GM12873 (cell line): ENCODE measurements around the gene ANKRD35.

Source experiments
- CTCF ChIP-seq: IDR thresholded peaks from 2 replicates; pipeline ENCODE4 v1.5.1; 2012; ENCODE audit warnings: low read depth, mild to moderate bottlenecking, moderate library complexity, low read length, control low read depth; ENCODE audit not compliant: insufficient read depth; ENCODE audit errors: missing control alignments

ANKRD35 gene

GRCh38 chr1:145826030-145826429, 59.6 kb downstream of the ANKRD35 start:
- no peak for TF ChIP-seq CTCF

- TF ChIP-seq CTCF = no peak
Measured at GRCh38 chr1:145824499-145824842, 61.2 kb downstream of the ANKRD35 start.

- TF ChIP-seq CTCF = no peak
Measured at GRCh38 chr1:145823565-145824498, 61.8 kb downstream of the ANKRD35 start, which contains the start of the genes POLR3C and RNF115. Gene POLR3C, plus strand, starts transcription at chr1:145824200. Its CDS starts 1,577 bp downstream, at chr1:145825777. Gene RNF115, minus strand, starts transcription at chr1:145824095. Its CDS starts 222 bp downstream, at chr1:145823873.
